B cell (primary cell): ENCODE measurements around the gene KRTAP5-8. TPM values are rescaled to one million over a fixed set of nuclear protein-coding genes. Genes with fewer than 3 reads are reported as not detected.

Source experiments
- ATAC-seq: fragments of 200-7000 bp; cut with Tn5 transposase; one replicate; pipeline ENCODE4 v1.10.0; 2021; ENCODE audit warnings: low read depth, mild to moderate bottlenecking, moderate number of reproducible peaks, moderate library complexity
- CTCF ChIA-PET: fragments of 350-600 bp; sonication (Branson Sonifier 250); formaldehyde crosslinking; loops from one replicate; lab custom pipeline; 2021; ENCODE audit warnings: antibody characterized with exemption, inconsistent platforms; lab: Charles Lee
- POLR2A ChIA-PET: fragments of 350-600 bp; sonication (Branson Sonifier 250); formaldehyde crosslinking; loops from one replicate; lab custom pipeline; 2021; ENCODE audit warnings: antibody characterized with exemption; lab: Charles Lee
- DNase-seq: peaks from one replicate; pipeline ENCODE4 v3.0.0; 2013
- H2AFZ ChIP-seq: 2 replicates; pipeline ENCODE4 v1.6.1; 2012; ENCODE audit warnings: mild to moderate bottlenecking, low read depth, low read length; ENCODE audit not compliant: insufficient read depth, poor library complexity, severe bottlenecking
- H3K27ac ChIP-seq, 2 donors: 1 replicate in 1 of 2; 2 replicates in 1 of 2; pipeline ENCODE4 v1.5.1; 2012 to 2013; ENCODE audit warnings: low read length in 2 of 2, mild to moderate bottlenecking in 2 of 2, moderate library complexity in 1 of 2
- H3K27me3 ChIP-seq, 4 experiments: fragments of 200-600 bp in 1 of 4; sonication (generic) in 1 of 4; replicated peaks in 1 of 4; 1 replicate in 2 of 4; 2 replicates in 2 of 4; pipeline versions ENCODE4 v1.6.1 to v1.7.0; 2013 to 2016; ENCODE audit warnings: low read length in 3 of 4, mild to moderate bottlenecking in 2 of 4, mixed read lengths in 1 of 4, moderate library complexity in 1 of 4; ENCODE audit not compliant: insufficient read depth in 4 of 4, control insufficient read depth in 3 of 4; ENCODE audit errors: control extremely low read depth in 1 of 4
- H3K36me3 ChIP-seq, 2 experiments: replicated peaks in 1 of 2; 1 replicate in 1 of 2; 2 replicates in 1 of 2; pipeline versions ENCODE4 v1.6.1 to v1.7.1; 2013; ENCODE audit warnings: low read length in 1 of 2; ENCODE audit not compliant: insufficient read depth in 2 of 2, control insufficient read depth in 1 of 2; ENCODE audit errors: control extremely low read depth in 1 of 2, extremely low read depth in 1 of 2
- H3K4me1 ChIP-seq, 2 donors: fragments of 200-600 bp in 1 of 2; sonication (generic) in 1 of 2; 1 replicate in 1 of 2; 2 replicates in 1 of 2; pipeline versions ENCODE4 v1.5.1 to v1.6.1; 2013 to 2017; ENCODE audit warnings: low read length in 2 of 2; ENCODE audit not compliant: control insufficient read depth in 2 of 2, insufficient read depth in 2 of 2
- H3K4me2 ChIP-seq: replicated peaks from 2 replicates; pipeline ENCODE3; 2012; ENCODE audit warnings: mild to moderate bottlenecking, low read depth, low read length; ENCODE audit not compliant: poor library complexity, severe bottlenecking
- H3K4me3 ChIP-seq, 5 experiments: fragments of 200-600 bp in 1 of 5; sonication (generic) in 1 of 5; 1 replicate in 3 of 5; 2 replicates in 2 of 5; pipeline versions ENCODE4 v1.5.1 to v1.7.0; 2011 to 2016; ENCODE audit warnings: low read length in 4 of 5, mild to moderate bottlenecking in 4 of 5, low read depth in 2 of 5, control low read depth in 1 of 5, moderate library complexity in 1 of 5; ENCODE audit not compliant: insufficient read depth in 1 of 5; ENCODE audit errors: control extremely low read depth in 1 of 5, extremely low read depth in 1 of 5
- H3K79me2 ChIP-seq: fragments of 200-600 bp; sonication (generic); one replicate; pipeline ENCODE4 v1.6.0; 2016; ENCODE audit warnings: low read length; ENCODE audit not compliant: control insufficient read depth, insufficient read depth
- H3K9ac ChIP-seq: fragments of 200-600 bp; sonication (generic); 2 replicates; pipeline ENCODE4 v1.6.1; 2017; ENCODE audit warnings: mild to moderate bottlenecking, low read length, moderate library complexity
- H3K9me3 ChIP-seq, 3 donors: one replicate each; pipeline versions ENCODE4 v1.6.1 to v1.7.1; 2013; ENCODE audit warnings: low read length in 2 of 3; ENCODE audit not compliant: control insufficient read depth in 2 of 3, insufficient read depth in 1 of 3; ENCODE audit errors: control extremely low read depth in 1 of 3
- H4K20me1 ChIP-seq: 2 replicates; pipeline ENCODE4 v1.6.0; 2012; ENCODE audit warnings: mild to moderate bottlenecking, low read length; ENCODE audit not compliant: insufficient read depth, control insufficient read depth, poor library complexity, severe bottlenecking
- H3K27ac Mint-ChIP-seq: one replicate; pipeline ENCODE4 v1.8.0; 2021; ENCODE audit warnings: mixed read lengths
- H3K27me3 Mint-ChIP-seq: one replicate; pipeline ENCODE4 v1.8.0; 2021; ENCODE audit warnings: mixed read lengths
- H3K4me1 Mint-ChIP-seq: one replicate; pipeline ENCODE4 v1.8.0; 2021; ENCODE audit warnings: mixed read lengths
- H3K4me3 Mint-ChIP-seq: one replicate; pipeline ENCODE4 v1.8.0; 2021; ENCODE audit warnings: mixed read lengths
- H3K9me3 Mint-ChIP-seq: one replicate; pipeline ENCODE4 v1.8.0; 2022; ENCODE audit warnings: mixed read lengths; ENCODE audit not compliant: insufficient read depth
- CTCF ChIP-seq: fragments of 200-600 bp; IDR thresholded peaks from one replicate; pipeline ENCODE4 v1.8.0; 2022; ENCODE audit warnings: antibody characterized with exemption, mild to moderate bottlenecking
- EZH2 ChIP-seq: IDR thresholded peaks from 2 replicates; pipeline ENCODE4 v1.6.1; 2012; ENCODE audit warnings: borderline replicate concordance, low read depth, mild to moderate bottlenecking, moderate library complexity, low read length; ENCODE audit not compliant: insufficient read depth, poor library complexity, severe bottlenecking
- WGBS: methylation state at CpG from one replicate; pipeline ENCODE4 v1.1.5; 2013; ENCODE audit warnings: missing lambda C conversion rate; ENCODE audit not compliant: insufficient coverage; 5-methylcytosine and 5-hydroxymethylcytosine counted together
- intact Hi-C: fragments of 100-400 bp; cut with micrococcal nuclease; formaldehyde crosslinking; loops from one replicate; pipeline ENCODE4 v1.10.0; 2022
- polyA plus RNA-seq: library from polyadenylated mRNA; depleted of rRNA; stranded (reverse); fragments of >200 nt; gene quantifications from 2 replicates; pipeline ENCODE4 v1.2.3, GENCODE V29; 2012
- total RNA-seq, 2 donors: library from RNA; stranded (reverse); fragments of 120-200 nt in 1 of 2; gene quantifications; 1 replicate in 1 of 2; 2 replicates in 1 of 2; pipeline versions ENCODE4 v1.2.3 to v1.2.4, GENCODE V29; 2013 to 2022

The KRTAP5-8 gene
- total and polyA plus RNA-seq, 2 donors (not counting 1 experiment from before 2014, with no cell fraction given), result 0.10 to 0.49 TPM

- peaks cover 0 to 3% (median 0%) of the 10 kb centered on the region in 4 experiments for H3K27me3 ChIP-seq
- Mint-ChIP-seq H3K27me3 (peaks cover 7% of the 10 kb centered on the region), H3K9me3 (peaks cover 6% of the 10 kb centered on the region), H3K4me3 (peak overlapping the region; percentile 29), H3K4me1 (peaks cover 19% of the 10 kb centered on the region), H3K27ac (no peak overlapping the region)
- H2AFZ ChIP-seq, result no peak overlapping the region
- intact Hi-C loops, result no loop called here
- H3K4me2 ChIP-seq, result no peak overlapping the region
- no peaks in the 10 kb centered on the region for H3K79me2 ChIP-seq
- ChIA-PET CTCF (no interaction called here), POLR2A (no interaction called here)
- H3K4me3 ChIP-seq, result no peak overlapping the region
- DNase-seq (no peak), ATAC-seq (no peak)
- no peaks in the 10 kb centered on the region for H4K20me1 ChIP-seq
- no peak overlapping the region for H3K27ac ChIP-seq
- H3K9ac ChIP-seq, result no peak overlapping the region
- peaks cover 0 to 25% (median 0%) of the 10 kb centered on the region in 3 donors for H3K9me3 ChIP-seq
- TF ChIP-seq EZH2 (no peak), CTCF (no peak)
- H3K4me1 ChIP-seq, result peaks cover 3 to 10% of the 10 kb centered on the region in 2 donors
- WGBS, result 70% methylated on average over 14 of the region's 15 CpGs
- no peaks in the 10 kb centered on the region for H3K36me3 ChIP-seq
Measured at GRCh38 chr11:71542879-71543777, 5.3 kb downstream of the KRTAP5-8 start.

GRCh38 chr11:71543866-71544265 lies 6.0 kb downstream of the KRTAP5-8 start:
- Histone ChIP-seq H3K4me2 (peak overlapping the region; percentile 47), H3K36me3 (no peaks in the 10 kb centered on the region), H2AFZ (peak overlapping the region; percentile 19), H3K27me3 (peaks cover 0 to 3% (median 0%) of the 10 kb centered on the region in 4 experiments), H3K4me3 (no peak overlapping the region), H3K27ac (no peak overlapping the region), H3K4me1 (peaks cover 3 to 10% of the 10 kb centered on the region in 2 donors), H3K79me2 (no peaks in the 10 kb centered on the region), H3K9ac (no peak overlapping the region), H3K9me3 (peaks cover 0 to 22% (median 0%) of the 10 kb centered on the region in 3 donors), H4K20me1 (no peaks in the 10 kb centered on the region)
- no peak for ATAC-seq
- Mint-ChIP-seq H3K4me1 (peaks cover 19% of the 10 kb centered on the region), H3K27me3 (peaks cover 7% of the 10 kb centered on the region), H3K9me3 (peaks cover 6% of the 10 kb centered on the region), H3K27ac (no peak overlapping the region), H3K4me3 (peak overlapping the region; percentile 5)
- intact Hi-C loops, result no loop called here
- POLR2A ChIA-PET, result no interaction called here
- DNase-seq, result peak; percentile 16
- TF ChIP-seq CTCF, result no peak
- TF ChIP-seq EZH2, result no peak
- 6% methylated on average over 7 of the region's 8 CpGs for WGBS
- CTCF ChIA-PET, result no interaction called here
